Neural cell (in vitro differentiated cells): Measurements from ENCODE around the gene PLCB1.

Source experiments
- EP300 ChIP-seq: fragments of 450-650 bp; conservative IDR thresholded peaks from 2 replicates; pipeline ENCODE4 v1.6.1; 2014; ENCODE audit warnings: antibody characterized with exemption, mild to moderate bottlenecking, moderate library complexity; ENCODE audit not compliant: poor library complexity, severe bottlenecking
- EZH2 ChIP-seq: fragments of 200-600, 300-800 bp; shearing (Covaris generic), sonication (generic); IDR thresholded peaks from 2 replicates; pipeline ENCODE4 v1.6.1; 2014; ENCODE audit warnings: antibody characterized with exemption, low read length, borderline replicate concordance, mild to moderate bottlenecking; ENCODE audit not compliant: insufficient read depth, poor library complexity, severe bottlenecking
- POLR2AphosphoS5 ChIP-seq: IDR thresholded peaks from 2 replicates; pipeline ENCODE4 v1.6.1; 2012
- SMC3 ChIP-seq: fragments of 450-650 bp; conservative IDR thresholded peaks from 2 replicates; pipeline ENCODE4 v1.6.1; 2014; ENCODE audit warnings: antibody characterized with exemption, mild to moderate bottlenecking, moderate library complexity; ENCODE audit not compliant: poor library complexity
- TAF1 ChIP-seq: IDR thresholded peaks from 2 replicates; pipeline ENCODE4 v1.6.1; 2012; ENCODE audit warnings: low read depth
- TF ChIP-seq, protein P1 (sequence below): fragments of 450-650 bp; IDR thresholded peaks from 2 replicates; pipeline ENCODE4 v1.5.1; 2014; ENCODE audit warnings: antibody characterized with exemption, mild to moderate bottlenecking, moderate library complexity; ENCODE audit not compliant: poor library complexity, severe bottlenecking
- TF ChIP-seq, protein P2 (sequence below): IDR thresholded peaks from 2 replicates; pipeline ENCODE4 v1.6.1; 2012; ENCODE audit warnings: borderline replicate concordance

DNA sequence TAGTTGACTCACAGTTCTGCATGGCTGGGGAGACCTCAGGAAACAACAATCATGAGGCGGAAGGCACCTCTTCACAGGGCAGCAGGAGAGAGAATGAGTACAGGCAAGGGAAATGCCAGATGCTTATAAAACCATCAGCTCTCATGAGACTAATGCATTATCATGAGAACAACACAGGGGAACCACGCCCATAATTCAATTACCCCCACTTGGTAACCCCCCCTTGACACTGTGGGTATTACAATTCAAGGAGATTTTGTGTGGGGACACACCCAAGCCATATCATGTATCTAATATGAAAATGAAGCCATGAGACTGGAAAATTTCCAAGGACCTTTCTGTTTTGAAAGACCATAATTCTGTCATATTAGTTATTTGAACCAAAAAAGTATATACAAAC, 594.4 kb downstream of the PLCB1 start:
- TF ChIP-seq, protein P1, sequence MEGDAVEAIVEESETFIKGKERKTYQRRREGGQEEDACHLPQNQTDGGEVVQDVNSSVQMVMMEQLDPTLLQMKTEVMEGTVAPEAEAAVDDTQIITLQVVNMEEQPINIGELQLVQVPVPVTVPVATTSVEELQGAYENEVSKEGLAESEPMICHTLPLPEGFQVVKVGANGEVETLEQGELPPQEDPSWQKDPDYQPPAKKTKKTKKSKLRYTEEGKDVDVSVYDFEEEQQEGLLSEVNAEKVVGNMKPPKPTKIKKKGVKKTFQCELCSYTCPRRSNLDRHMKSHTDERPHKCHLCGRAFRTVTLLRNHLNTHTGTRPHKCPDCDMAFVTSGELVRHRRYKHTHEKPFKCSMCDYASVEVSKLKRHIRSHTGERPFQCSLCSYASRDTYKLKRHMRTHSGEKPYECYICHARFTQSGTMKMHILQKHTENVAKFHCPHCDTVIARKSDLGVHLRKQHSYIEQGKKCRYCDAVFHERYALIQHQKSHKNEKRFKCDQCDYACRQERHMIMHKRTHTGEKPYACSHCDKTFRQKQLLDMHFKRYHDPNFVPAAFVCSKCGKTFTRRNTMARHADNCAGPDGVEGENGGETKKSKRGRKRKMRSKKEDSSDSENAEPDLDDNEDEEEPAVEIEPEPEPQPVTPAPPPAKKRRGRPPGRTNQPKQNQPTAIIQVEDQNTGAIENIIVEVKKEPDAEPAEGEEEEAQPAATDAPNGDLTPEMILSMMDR = no peak
- TF ChIP-seq POLR2AphosphoS5 (no peak), EP300 (no peak), EZH2 (no peak), TAF1 (no peak), SMC3 (no peak)
- TF ChIP-seq, protein P2, sequence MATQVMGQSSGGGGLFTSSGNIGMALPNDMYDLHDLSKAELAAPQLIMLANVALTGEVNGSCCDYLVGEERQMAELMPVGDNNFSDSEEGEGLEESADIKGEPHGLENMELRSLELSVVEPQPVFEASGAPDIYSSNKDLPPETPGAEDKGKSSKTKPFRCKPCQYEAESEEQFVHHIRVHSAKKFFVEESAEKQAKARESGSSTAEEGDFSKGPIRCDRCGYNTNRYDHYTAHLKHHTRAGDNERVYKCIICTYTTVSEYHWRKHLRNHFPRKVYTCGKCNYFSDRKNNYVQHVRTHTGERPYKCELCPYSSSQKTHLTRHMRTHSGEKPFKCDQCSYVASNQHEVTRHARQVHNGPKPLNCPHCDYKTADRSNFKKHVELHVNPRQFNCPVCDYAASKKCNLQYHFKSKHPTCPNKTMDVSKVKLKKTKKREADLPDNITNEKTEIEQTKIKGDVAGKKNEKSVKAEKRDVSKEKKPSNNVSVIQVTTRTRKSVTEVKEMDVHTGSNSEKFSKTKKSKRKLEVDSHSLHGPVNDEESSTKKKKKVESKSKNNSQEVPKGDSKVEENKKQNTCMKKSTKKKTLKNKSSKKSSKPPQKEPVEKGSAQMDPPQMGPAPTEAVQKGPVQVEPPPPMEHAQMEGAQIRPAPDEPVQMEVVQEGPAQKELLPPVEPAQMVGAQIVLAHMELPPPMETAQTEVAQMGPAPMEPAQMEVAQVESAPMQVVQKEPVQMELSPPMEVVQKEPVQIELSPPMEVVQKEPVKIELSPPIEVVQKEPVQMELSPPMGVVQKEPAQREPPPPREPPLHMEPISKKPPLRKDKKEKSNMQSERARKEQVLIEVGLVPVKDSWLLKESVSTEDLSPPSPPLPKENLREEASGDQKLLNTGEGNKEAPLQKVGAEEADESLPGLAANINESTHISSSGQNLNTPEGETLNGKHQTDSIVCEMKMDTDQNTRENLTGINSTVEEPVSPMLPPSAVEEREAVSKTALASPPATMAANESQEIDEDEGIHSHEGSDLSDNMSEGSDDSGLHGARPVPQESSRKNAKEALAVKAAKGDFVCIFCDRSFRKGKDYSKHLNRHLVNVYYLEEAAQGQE = no peak
